Ramos (cell line): Measurements from ENCODE around the gene MAN2B1.
"Not testable (repeated sequence)": the region's sequence is repeated elsewhere in the genome, so short reads cannot be mapped to it uniquely, and the experiment has no call there.

Experiments
- in situ Hi-C: fragments of 300-500 bp; cut with MboI; formaldehyde crosslinking; loops from one replicate; pipeline ENCODE4 v1.14.3; 2022; ENCODE audit warnings: low sequenced_read_pairs; ENCODE audit not compliant: unreplicated experiment

MAN2B1 gene

GRCh38 chr19:12626958-12627357 is 39.6 kb downstream of the MAN2B1 start:
- in situ Hi-C loops = no loop called here

- in situ Hi-C loops = no loop called here
Observed at GRCh38 chr19:12623361-12624031, 43.0 kb downstream of the MAN2B1 start.

GRCh38 chr19:12621253-12622024 is 45.1 kb downstream of the MAN2B1 start:
- in situ Hi-C loops = not testable (repeated sequence)

- in situ Hi-C loops = no loop called here
Observed at GRCh38 chr19:12617646-12618045, 48.9 kb downstream of the MAN2B1 start.

GRCh38 chr19:12611361-12611699 is 55.2 kb downstream of the MAN2B1 start:
- in situ Hi-C loops = no loop called here

GRCh38 chr19:12610540-12611360 is 55.8 kb downstream of the MAN2B1 start, which contains the start of the genes ZNF490 and ZNF791:
Gene ZNF490 (minus strand): TSS chr19:12610813. CDS start chr19:12610680, 133 bp downstream.
Gene ZNF791 (plus strand): TSS chr19:12610920. CDS start chr19:12611080, 160 bp downstream.
- in situ Hi-C loops = no loop called here

GRCh38 chr19:12607631-12608030 is 58.9 kb downstream of the MAN2B1 start:
- in situ Hi-C loops = no loop called here

- in situ Hi-C loops = no loop called here
Observed at GRCh38 chr19:12606796-12607195, 59.7 kb downstream of the MAN2B1 start.

GRCh38 chr19:12603714-12604113 is 62.8 kb downstream of the MAN2B1 start:
- in situ Hi-C loops = no loop called here

- in situ Hi-C loops = no loop called here
Observed at GRCh38 chr19:12597594-12597993, 68.9 kb downstream of the MAN2B1 start.

- in situ Hi-C loops = no loop called here
Observed at GRCh38 chr19:12596927-12597548, 69.5 kb downstream of the MAN2B1 start.
